Neural progenitor cell (in vitro differentiated cells): ENCODE data around the gene HIRA. TPM values are rescaled to one million over a fixed set of nuclear protein-coding genes. Genes with fewer than 3 reads are reported as not detected.
A peak's percentile ranks its signal among the peaks of the same experiment; 100 is the strongest.

Experiments
- DNase-seq: peaks from one replicate; pipeline ENCODE4 v3.0.0-alpha.2; 2016; ENCODE audit warnings: low spot score
- H2AFZ ChIP-seq: fragments of 200-600 bp; sonication (generic); replicated peaks from 2 replicates; pipeline ENCODE4 v1.6.1; 2016; ENCODE audit warnings: antibody characterized with exemption
- H3F3A ChIP-seq: fragments of 200-600 bp; sonication (generic); 2 replicates; pipeline ENCODE4 v1.6.1; 2016; ENCODE audit warnings: antibody characterized with exemption, low read depth
- H3K27ac ChIP-seq: fragments of 200-600 bp; sonication (generic); 2 replicates; pipeline ENCODE4 v1.5.1; 2016; ENCODE audit warnings: mild to moderate bottlenecking
- H3K27me3 ChIP-seq: fragments of 200-600 bp; sonication (generic); 2 replicates; pipeline ENCODE4 v1.6.1; 2016; ENCODE audit warnings: mild to moderate bottlenecking, moderate library complexity
- H3K36me3 ChIP-seq: fragments of 200-600 bp; sonication (generic); 2 replicates; pipeline ENCODE4 v1.5.1; 2016
- H3K4me1 ChIP-seq: fragments of 200-600 bp; sonication (generic); 2 replicates; pipeline ENCODE4 v1.6.1; 2016; ENCODE audit warnings: mixed run types
- H3K4me2 ChIP-seq: fragments of 200-600 bp; sonication (generic); 2 replicates; pipeline ENCODE4 v1.6.1; 2016
- H3K4me3 ChIP-seq: fragments of 200-600 bp; sonication (generic); 2 replicates; pipeline ENCODE4 v1.5.1; 2016
- H3K79me2 ChIP-seq: fragments of 200-600 bp; sonication (generic); 2 replicates; pipeline ENCODE4 v1.6.1; 2016; ENCODE audit warnings: low read depth
- H3K9ac ChIP-seq: fragments of 200-600 bp; sonication (generic); 2 replicates; pipeline ENCODE4 v1.6.1; 2016
- H3K9me3 ChIP-seq: fragments of 200-600 bp; sonication (generic); 2 replicates; pipeline ENCODE4 v1.5.1; 2016; ENCODE audit warnings: low read depth
- H4K20me1 ChIP-seq: fragments of 200-600 bp; sonication (generic); 2 replicates; pipeline ENCODE4 v1.6.1; 2016; ENCODE audit warnings: low read depth
- H3K27ac Mint-ChIP-seq: 3 replicates; pipeline ENCODE4 v1.8.0; 2021; ENCODE audit warnings: mixed read lengths
- H3K27me3 Mint-ChIP-seq: 2 replicates; pipeline ENCODE4 v1.8.0; 2022; ENCODE audit warnings: low read depth, mild to moderate bottlenecking, inconsistent platforms, moderate library complexity, mixed read lengths; ENCODE audit not compliant: insufficient read depth
- H3K36me3 Mint-ChIP-seq: 3 replicates; pipeline ENCODE4 v1.8.0; 2021; ENCODE audit warnings: mixed read lengths
- H3K4me1 Mint-ChIP-seq: 3 replicates; pipeline ENCODE4 v1.8.0; 2021; ENCODE audit warnings: mixed read lengths
- H3K4me3 Mint-ChIP-seq: 3 replicates; pipeline ENCODE4 v1.8.0; 2021; ENCODE audit warnings: mild to moderate bottlenecking, moderate library complexity, mixed read lengths
- H3K9me3 Mint-ChIP-seq: 3 replicates; pipeline ENCODE4 v1.8.0; 2020; ENCODE audit warnings: mixed read lengths
- CTCF ChIP-seq: fragments of 200-600 bp; sonication (generic); IDR thresholded peaks from 2 replicates; pipeline ENCODE4 v1.5.1; 2017; ENCODE audit warnings: antibody characterized with exemption, mild to moderate bottlenecking
- EZH2 ChIP-seq: fragments of 200-600 bp; sonication (generic); IDR thresholded peaks from 2 replicates; pipeline ENCODE4 v1.6.1; 2017; ENCODE audit warnings: antibody characterized with exemption, mild to moderate bottlenecking, moderate library complexity
- EZH2phosphoT487 ChIP-seq: fragments of 200-600 bp; sonication (generic); IDR thresholded peaks from 2 replicates; pipeline ENCODE4 v1.6.1; 2017; ENCODE audit warnings: antibody characterized with exemption
- total RNA-seq: library from RNA; depleted of rRNA; stranded (reverse); fragments of >200 nt; gene quantifications from 2 replicates; pipeline ENCODE4 v1.2.3, GENCODE V29; 2015; ENCODE audit warnings: low replicate concordance

The HIRA gene
- total RNA-seq, 1 donor from 2014 or later = 18.9 TPM

DNA sequence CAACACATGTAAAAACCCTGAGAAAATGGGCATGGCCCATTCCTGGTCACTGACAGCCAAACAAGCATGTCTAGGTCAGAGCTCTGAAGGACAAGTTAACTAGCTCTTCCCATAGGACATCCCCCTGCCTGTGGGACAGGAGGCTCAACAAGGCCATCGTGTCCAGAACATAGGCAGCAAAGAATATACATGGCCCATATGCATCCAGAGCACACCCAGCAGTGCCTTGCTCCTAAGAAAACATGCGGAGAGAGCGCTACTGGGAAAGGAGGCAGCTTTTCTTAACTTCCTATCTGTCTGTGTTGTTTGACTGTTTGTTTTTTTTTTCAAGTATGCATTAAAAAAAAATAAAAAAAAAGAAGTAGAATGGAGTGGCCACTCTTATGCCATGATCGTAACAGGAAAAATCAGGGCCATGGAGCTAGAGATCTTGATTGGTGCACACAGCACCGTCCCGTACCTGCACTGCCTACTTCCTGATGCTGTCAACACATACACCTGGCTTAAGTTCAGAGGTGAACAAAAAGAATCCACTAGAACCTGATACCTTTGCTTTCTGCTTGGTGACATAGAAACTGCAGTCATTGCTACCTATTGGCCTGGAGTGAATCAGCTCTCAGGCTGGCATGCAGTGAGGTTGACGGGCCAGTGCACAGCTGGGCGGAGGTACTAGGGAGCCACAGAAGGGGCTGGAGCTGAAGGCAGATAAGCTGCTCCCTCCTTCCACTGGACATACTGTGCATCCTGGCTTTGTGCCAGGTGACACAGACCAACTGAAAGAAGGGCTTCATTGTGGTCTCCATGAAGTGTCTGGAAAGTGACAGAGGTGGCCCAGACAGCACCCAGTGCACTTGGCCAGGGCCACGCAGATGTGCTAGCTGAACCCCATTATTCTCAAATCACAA is 35.6 kb upstream of the HIRA start:
- Histone ChIP-seq H3K36me3 (no peaks in the 10 kb centered on the region), H3K4me3 (no peak overlapping the region), H3K27me3 (no peaks in the 10 kb centered on the region), H3K27ac (no peak overlapping the region), H3K4me2 (no peak overlapping the region), H3K9ac (no peak overlapping the region), H4K20me1 (peaks cover 15% of the 10 kb centered on the region), H3K4me1 (no peaks in the 10 kb centered on the region), H3F3A (no peaks in the 10 kb centered on the region), H3K9me3 (no peaks in the 10 kb centered on the region), H2AFZ (no peak overlapping the region), H3K79me2 (no peaks in the 10 kb centered on the region)
- no peak overlapping the region for H3K27ac Mint-ChIP-seq
- H3K4me1 Mint-ChIP-seq = no peaks in the 10 kb centered on the region
- H3K9me3 Mint-ChIP-seq = no peaks in the 10 kb centered on the region
- peaks cover 26% of the 10 kb centered on the region for H3K36me3 Mint-ChIP-seq
- no peak for DNase-seq
- no peaks in the 10 kb centered on the region for H3K27me3 Mint-ChIP-seq
- no peak overlapping the region for H3K4me3 Mint-ChIP-seq
- no peak for TF ChIP-seq EZH2
- no peak for TF ChIP-seq CTCF
- TF ChIP-seq EZH2phosphoT487 = no peak

GRCh38 chr22:19466126-19466716 is 34.7 kb upstream of the HIRA start:
- Mint-ChIP-seq H3K4me3 (no peak overlapping the region), H3K4me1 (no peaks in the 10 kb centered on the region)
- no peaks in the 10 kb centered on the region for H3K36me3 ChIP-seq

DNA sequence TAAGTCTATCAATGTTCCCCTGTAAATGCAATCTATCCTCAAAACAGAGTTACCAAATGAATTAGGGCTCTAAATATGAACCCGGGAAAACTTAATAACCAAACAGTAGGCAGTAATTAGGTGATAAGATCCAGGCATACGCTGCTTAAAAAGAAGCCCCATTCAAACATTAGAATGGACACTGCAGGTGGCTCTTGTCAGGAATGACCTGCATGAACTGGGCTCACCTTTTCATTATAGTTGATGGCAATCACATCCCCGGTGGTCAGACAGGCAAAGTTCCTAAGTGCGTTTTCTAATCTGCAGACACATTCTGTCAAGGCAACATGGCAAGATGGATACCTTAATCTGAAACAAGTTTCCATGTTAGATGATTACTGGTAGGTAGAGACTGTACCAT is 33.4 kb upstream of the HIRA start:
- H3K9me3 Mint-ChIP-seq = no peaks in the 10 kb centered on the region
- no peak overlapping the region for H3K27ac Mint-ChIP-seq
- H3K79me2 ChIP-seq = no peaks in the 10 kb centered on the region
- H3K27ac ChIP-seq = no peak overlapping the region
- no peaks in the 10 kb centered on the region for H3K4me1 Mint-ChIP-seq
- no peaks in the 10 kb centered on the region for H3F3A ChIP-seq
- H4K20me1 ChIP-seq = peaks cover 15% of the 10 kb centered on the region
- H3K4me3 ChIP-seq = no peak overlapping the region
- H3K4me1 ChIP-seq = no peaks in the 10 kb centered on the region
- no peaks in the 10 kb centered on the region for H3K36me3 ChIP-seq
- no peaks in the 10 kb centered on the region for H3K27me3 Mint-ChIP-seq
- H3K9ac ChIP-seq = peak overlapping the region; percentile 14
- H3K36me3 Mint-ChIP-seq = peaks cover 14% of the 10 kb centered on the region
- H3K9me3 ChIP-seq = no peaks in the 10 kb centered on the region
- H3K4me2 ChIP-seq = no peak overlapping the region
- TF ChIP-seq EZH2phosphoT487 (no peak), CTCF (no peak), EZH2 (no peak)
- H3K4me3 Mint-ChIP-seq = no peak overlapping the region
- no peaks in the 10 kb centered on the region for H3K27me3 ChIP-seq
- H2AFZ ChIP-seq = no peak overlapping the region
- DNase-seq = no peak

More at GRCh38 chr22:19466126-19466716, 34.7 kb upstream of the HIRA start:
- Histone ChIP-seq H3K4me2 (no peak overlapping the region), H3F3A (no peaks in the 10 kb centered on the region), H3K9ac (no peak overlapping the region), H3K27ac (no peak overlapping the region), H3K27me3 (no peaks in the 10 kb centered on the region), H4K20me1 (peaks cover 15% of the 10 kb centered on the region), H3K79me2 (no peaks in the 10 kb centered on the region), H2AFZ (no peak overlapping the region), H3K9me3 (no peaks in the 10 kb centered on the region), H3K4me1 (no peaks in the 10 kb centered on the region), H3K4me3 (no peak overlapping the region)
- Mint-ChIP-seq H3K9me3 (no peaks in the 10 kb centered on the region), H3K36me3 (peaks cover 19% of the 10 kb centered on the region), H3K27ac (no peak overlapping the region), H3K27me3 (no peaks in the 10 kb centered on the region)
- no peak for DNase-seq
- TF ChIP-seq EZH2phosphoT487 (no peak), CTCF (no peak), EZH2 (no peak)
